Central memory CD8-positive, alpha-beta T cell (primary cell): ENCODE measurements around the gene KCNT1.
"Not testable (repeated sequence)": the region's sequence is repeated elsewhere in the genome, so short reads cannot be mapped to it uniquely, and the experiment has no call there.

ENCODE experiments used
- ATAC-seq: fragments of 150-1000 bp; cut with Tn5 transposase; replicated peaks from 2 replicates; pipeline ENCODE4 v1.10.0; 2022; ENCODE audit warnings: mild to moderate bottlenecking, moderate FRiP score, moderate number of reproducible peaks; ENCODE audit not compliant: poor library complexity, severe bottlenecking; ENCODE audit errors: extremely low read depth
- DNase-seq, 2 donors: peaks; one replicate each; pipeline ENCODE4 v3.0.0; 2021; ENCODE audit warnings: low spot score in 2 of 2
- H3K27ac Mint-ChIP-seq: one replicate; pipeline ENCODE4 v1.8.0; 2022; ENCODE audit warnings: low read depth, mild to moderate bottlenecking, moderate library complexity, mixed read lengths
- H3K27me3 Mint-ChIP-seq: one replicate; pipeline ENCODE4 v1.8.0; 2022; ENCODE audit warnings: mixed read lengths
- H3K36me3 Mint-ChIP-seq: one replicate; pipeline ENCODE4 v1.8.0; 2022; ENCODE audit warnings: mild to moderate bottlenecking, moderate library complexity, mixed read lengths; ENCODE audit not compliant: insufficient read depth
- H3K4me1 Mint-ChIP-seq: one replicate; pipeline ENCODE4 v1.8.0; 2022; ENCODE audit warnings: mixed read lengths
- H3K4me3 Mint-ChIP-seq: one replicate; pipeline ENCODE4 v1.8.0; 2022; ENCODE audit warnings: mild to moderate bottlenecking, moderate library complexity, mixed read lengths
- H3K9me3 Mint-ChIP-seq: one replicate; pipeline ENCODE4 v1.8.0; 2022; ENCODE audit warnings: mixed read lengths

Gene KCNT1

GRCh38 chr9:135666534-135667462 lies 35.2 kb upstream of the KCNT1 start:
- H3K27me3 Mint-ChIP-seq = peaks cover 11% of the 10 kb centered on the region
- H3K4me1 Mint-ChIP-seq = no peaks in the 10 kb centered on the region
- H3K4me3 Mint-ChIP-seq = no peak overlapping the region
- DNase-seq = no peak
- no peak for ATAC-seq
- H3K36me3 Mint-ChIP-seq = peaks cover 2% of the 10 kb centered on the region
- H3K27ac Mint-ChIP-seq = no peak overlapping the region
- no peaks in the 10 kb centered on the region for H3K9me3 Mint-ChIP-seq

DNA sequence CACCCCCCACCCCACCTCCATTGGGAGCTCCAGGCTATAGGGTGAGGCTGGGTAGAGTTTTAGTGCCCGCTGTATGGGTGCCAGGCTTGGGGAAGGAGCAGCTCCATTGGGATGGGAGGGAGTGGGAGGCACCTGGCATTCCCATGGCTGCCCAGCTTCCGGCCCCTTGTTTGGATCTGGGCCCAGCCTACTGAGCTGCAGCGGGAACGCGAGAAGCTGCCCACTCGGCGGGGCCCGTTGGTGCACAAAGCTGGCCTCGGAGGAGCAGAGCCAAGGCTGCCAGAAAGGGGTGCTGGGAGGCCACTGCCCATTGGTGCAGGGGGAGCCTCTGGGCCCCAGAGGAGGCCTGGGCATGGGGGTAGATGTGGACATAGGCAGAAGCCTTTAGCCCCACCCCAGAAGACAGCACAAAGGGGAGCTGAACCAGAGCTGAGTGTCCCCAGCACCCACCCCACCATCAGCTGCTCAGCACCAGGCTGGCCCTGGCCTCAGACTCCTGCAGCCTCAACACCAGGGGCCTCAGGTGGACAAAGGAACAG lies 34.5 kb upstream of the KCNT1 start:
- Mint-ChIP-seq H3K9me3 (no peaks in the 10 kb centered on the region), H3K27ac (no peak overlapping the region), H3K4me1 (no peaks in the 10 kb centered on the region), H3K4me3 (no peak overlapping the region), H3K27me3 (peaks cover 19% of the 10 kb centered on the region), H3K36me3 (peaks cover 2% of the 10 kb centered on the region)
- DNase-seq (no peak), ATAC-seq (no peak)

DNA sequence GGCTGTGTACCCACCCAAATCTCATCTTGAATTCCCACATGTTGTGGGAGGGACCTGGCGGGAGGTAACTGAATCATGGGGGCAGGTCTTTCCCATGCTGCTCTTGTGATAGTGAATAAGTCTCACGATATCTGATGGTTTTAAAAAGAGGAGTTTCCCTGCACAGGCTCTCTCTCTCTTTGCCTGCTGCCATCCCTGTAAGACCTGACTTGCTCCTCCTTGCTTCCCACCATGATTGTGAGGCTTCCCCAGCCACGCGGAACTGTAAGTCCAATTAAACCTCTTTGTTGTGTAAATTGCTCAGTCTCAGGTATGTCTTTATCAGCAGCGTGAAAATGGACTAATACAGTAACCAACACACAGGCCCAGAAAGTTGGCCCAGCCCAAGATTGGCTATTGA lies 33.0 kb upstream of the KCNT1 start:
- not testable (repeated sequence) for ATAC-seq, H3K4me3 Mint-ChIP-seq, H3K9me3 Mint-ChIP-seq

GRCh38 chr9:135669616-135670285 lies 32.2 kb upstream of the KCNT1 start:
- DNase-seq (no peak), ATAC-seq (no peak)
- peaks cover 2% of the 10 kb centered on the region for H3K36me3 Mint-ChIP-seq
- H3K9me3 Mint-ChIP-seq = no peaks in the 10 kb centered on the region
- peaks cover 19% of the 10 kb centered on the region for H3K27me3 Mint-ChIP-seq
- H3K27ac Mint-ChIP-seq = no peak overlapping the region
- no peaks in the 10 kb centered on the region for H3K4me1 Mint-ChIP-seq
- H3K4me3 Mint-ChIP-seq = no peak overlapping the region

More for the DNA sequence above, 33.0 kb upstream of the KCNT1 start:
- not testable (repeated sequence) for H3K4me1 Mint-ChIP-seq, DNase-seq, H3K27ac Mint-ChIP-seq, H3K36me3 Mint-ChIP-seq
- peaks cover 19% of the 10 kb centered on the region for H3K27me3 Mint-ChIP-seq

DNA sequence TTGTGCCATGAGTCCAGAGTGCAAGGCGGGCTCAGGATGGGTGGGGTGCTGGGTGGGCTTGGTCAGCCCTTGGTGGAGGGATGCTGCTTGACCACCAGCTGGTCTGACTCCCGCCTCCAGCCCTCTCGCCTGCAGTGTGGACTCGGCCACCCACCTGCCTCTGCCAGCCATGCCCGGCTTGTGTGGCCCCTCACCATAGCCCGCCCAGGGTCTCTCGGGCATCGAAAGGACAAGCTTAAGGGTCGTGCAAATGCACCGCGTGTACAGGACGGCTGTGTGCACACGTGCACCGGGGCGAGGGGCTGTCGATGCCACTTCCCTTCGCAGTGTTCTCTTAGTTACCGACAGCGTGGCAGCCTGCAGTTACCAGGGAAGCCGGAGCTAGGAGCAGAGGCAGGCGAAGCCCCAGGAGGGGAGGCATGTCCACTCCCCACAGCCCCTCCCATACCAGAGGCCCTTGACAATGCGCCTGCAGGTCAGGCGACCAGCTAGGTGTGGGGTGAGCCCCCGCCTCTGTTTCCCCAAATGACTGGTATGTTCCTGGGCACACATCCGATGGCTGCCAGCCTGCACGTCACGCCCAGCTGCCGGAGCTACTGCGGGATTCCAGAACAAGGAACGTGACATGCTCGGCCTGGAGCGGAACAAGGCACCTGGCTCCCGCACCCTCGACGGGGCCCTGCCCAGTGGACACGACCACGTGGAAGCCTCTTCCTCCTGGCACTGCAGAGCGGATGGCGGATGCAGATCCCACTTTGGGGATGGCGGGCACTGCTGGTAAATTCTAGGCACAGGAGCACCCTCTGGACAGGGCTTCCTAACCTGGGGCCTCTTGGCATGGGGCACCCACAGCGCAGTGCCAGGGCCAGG lies 31.0 kb upstream of the KCNT1 start:
- Mint-ChIP-seq H3K9me3 (no peaks in the 10 kb centered on the region), H3K4me1 (no peaks in the 10 kb centered on the region), H3K27ac (no peak overlapping the region), H3K4me3 (no peak overlapping the region), H3K27me3 (peaks cover 17% of the 10 kb centered on the region), H3K36me3 (no peaks in the 10 kb centered on the region)
- DNase-seq (no peak), ATAC-seq (no peak)

- DNase-seq = no peak
- no peaks in the 10 kb centered on the region for H3K36me3 Mint-ChIP-seq
- no peak overlapping the region for H3K4me3 Mint-ChIP-seq
- H3K4me1 Mint-ChIP-seq = no peaks in the 10 kb centered on the region
- ATAC-seq = no peak
- no peaks in the 10 kb centered on the region for H3K9me3 Mint-ChIP-seq
- H3K27ac Mint-ChIP-seq = no peak overlapping the region
- peaks cover 10% of the 10 kb centered on the region for H3K27me3 Mint-ChIP-seq
Measured at GRCh38 chr9:135671591-135672041, 30.4 kb upstream of the KCNT1 start.

DNA sequence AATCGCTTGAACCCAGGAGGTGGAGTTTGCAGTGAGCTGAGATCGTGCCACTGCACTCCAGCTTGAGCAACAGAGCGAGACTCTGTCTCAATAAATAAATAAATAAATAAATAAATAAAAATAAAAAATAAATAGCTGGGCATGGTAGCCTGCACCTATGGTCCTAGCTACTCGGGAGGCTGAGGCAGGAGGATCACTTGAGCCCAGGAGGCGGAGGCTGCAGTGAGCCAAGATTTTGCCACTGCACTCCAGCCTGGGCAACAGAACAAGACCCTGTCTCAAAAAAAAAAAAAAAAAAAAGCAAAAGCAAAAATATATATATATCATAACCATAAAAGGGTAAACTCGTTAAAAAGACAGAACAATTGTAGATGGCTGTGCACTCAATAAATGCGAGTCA lies 29.2 kb upstream of the KCNT1 start:
- not testable (repeated sequence) for ATAC-seq, H3K4me3 Mint-ChIP-seq, H3K9me3 Mint-ChIP-seq, H3K27me3 Mint-ChIP-seq, H3K36me3 Mint-ChIP-seq, DNase-seq, H3K27ac Mint-ChIP-seq, H3K4me1 Mint-ChIP-seq

GRCh38 chr9:135673941-135674340 lies 28.0 kb upstream of the KCNT1 start:
- H3K9me3 Mint-ChIP-seq = no peaks in the 10 kb centered on the region

DNA sequence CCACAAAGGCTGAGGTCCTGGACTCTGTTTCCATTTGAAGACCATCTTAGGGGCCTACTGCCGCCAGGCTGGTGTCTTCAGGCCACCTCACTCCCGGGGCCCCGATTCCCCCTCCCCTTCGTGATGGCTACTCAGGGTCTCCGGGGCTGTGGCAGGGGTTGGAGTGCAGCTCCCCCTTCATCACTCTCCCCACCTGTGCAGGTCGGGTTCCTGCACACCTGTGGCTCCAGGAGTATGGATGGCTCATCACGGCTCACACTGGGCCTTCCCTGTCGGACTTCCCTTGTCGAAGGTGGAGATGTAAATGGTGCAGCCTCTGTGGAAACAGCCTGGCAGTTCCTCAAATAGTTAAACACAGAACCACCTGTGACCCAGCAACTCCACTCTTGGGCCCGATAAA lies 27.0 kb upstream of the KCNT1 start:
- H3K4me3 Mint-ChIP-seq = no peak overlapping the region

More at GRCh38 chr9:135673941-135674340, 28.0 kb upstream of the KCNT1 start:
- Mint-ChIP-seq H3K4me3 (no peak overlapping the region), H3K4me1 (no peaks in the 10 kb centered on the region), H3K36me3 (no peaks in the 10 kb centered on the region), H3K27ac (no peak overlapping the region), H3K27me3 (peaks cover 9% of the 10 kb centered on the region)
- ATAC-seq = no peak
- DNase-seq = no peak

DNA sequence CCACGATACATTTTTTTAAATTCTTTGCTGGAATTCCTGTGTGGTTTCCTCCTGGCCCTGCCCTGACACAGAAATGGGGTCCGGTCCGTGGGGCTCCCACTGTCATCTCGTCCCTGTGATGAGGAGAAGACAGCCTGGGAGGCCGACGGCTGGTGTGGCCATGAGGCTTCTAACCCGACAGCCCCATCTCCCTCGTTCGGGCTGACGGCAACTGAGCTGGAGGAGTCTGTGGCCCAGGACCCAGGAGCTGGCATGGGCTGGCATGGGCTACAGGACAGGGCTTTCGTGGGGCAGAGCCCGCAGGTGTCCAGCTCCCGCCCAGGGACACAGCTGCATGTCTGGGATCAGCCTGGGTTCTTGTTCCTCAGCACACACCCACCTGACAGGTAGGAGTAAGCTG lies 25.1 kb upstream of the KCNT1 start:
- ATAC-seq (no peak), DNase-seq (no peak)
- Mint-ChIP-seq H3K27ac (no peak overlapping the region), H3K9me3 (no peaks in the 10 kb centered on the region), H3K27me3 (peaks cover 7% of the 10 kb centered on the region), H3K4me3 (no peak overlapping the region), H3K4me1 (no peaks in the 10 kb centered on the region), H3K36me3 (no peaks in the 10 kb centered on the region)

More for the DNA sequence above, 27.0 kb upstream of the KCNT1 start:
- H3K27ac Mint-ChIP-seq = no peak overlapping the region
- no peak for ATAC-seq
- H3K36me3 Mint-ChIP-seq = no peaks in the 10 kb centered on the region
- H3K9me3 Mint-ChIP-seq = no peaks in the 10 kb centered on the region
- no peak for DNase-seq
- H3K4me1 Mint-ChIP-seq = no peaks in the 10 kb centered on the region
- H3K27me3 Mint-ChIP-seq = peaks cover 9% of the 10 kb centered on the region

GRCh38 chr9:135677641-135678168 lies 24.3 kb upstream of the KCNT1 start:
- ATAC-seq (no peak), DNase-seq (no peak)
- Mint-ChIP-seq H3K27ac (no peak overlapping the region), H3K9me3 (no peaks in the 10 kb centered on the region), H3K4me1 (no peaks in the 10 kb centered on the region), H3K4me3 (no peak overlapping the region), H3K27me3 (peaks cover 8% of the 10 kb centered on the region), H3K36me3 (no peaks in the 10 kb centered on the region)
